Loucy (cell line): ENCODE results near the gene RXRA.

Experiments used
- H2AFZ ChIP-seq: fragments of 200-600 bp; sonication (generic); 2 replicates; pipeline ENCODE4 v1.6.0; 2016; ENCODE audit warnings: antibody characterized with exemption, mild to moderate bottlenecking, low read length, moderate library complexity
- H3F3A ChIP-seq: fragments of 200-600 bp; 2 replicates; pipeline ENCODE4 v1.6.0; 2016; ENCODE audit warnings: antibody characterized with exemption, low read depth, mild to moderate bottlenecking
- H3K27me3 ChIP-seq: fragments of 200-600 bp; sonication (generic); 2 replicates; pipeline ENCODE4 v1.6.1; 2014; ENCODE audit warnings: low read length, mild to moderate bottlenecking; ENCODE audit not compliant: insufficient read depth, poor library complexity, severe bottlenecking
- H3K36me3 ChIP-seq: fragments of 200-600 bp; sonication (generic); 2 replicates; pipeline ENCODE4 v1.6.1; 2016; ENCODE audit warnings: low read length; ENCODE audit not compliant: insufficient read depth
- H3K4me1 ChIP-seq: fragments of 200-600 bp; sonication (generic); 2 replicates; pipeline ENCODE4 v1.5.1; 2014; ENCODE audit warnings: low read length, mild to moderate bottlenecking; ENCODE audit not compliant: insufficient read depth, poor library complexity, severe bottlenecking
- H3K4me2 ChIP-seq: fragments of 200-600 bp; sonication (generic); 2 replicates; pipeline ENCODE4 v1.6.0; 2014; ENCODE audit warnings: antibody characterized with exemption, low read length, low read depth, mild to moderate bottlenecking; ENCODE audit not compliant: poor library complexity, severe bottlenecking
- H3K4me3 ChIP-seq: fragments of 200-600 bp; sonication (generic); 2 replicates; pipeline ENCODE4 v1.5.1; 2014; ENCODE audit warnings: low read length, mild to moderate bottlenecking, mixed read lengths; ENCODE audit not compliant: poor library complexity, severe bottlenecking
- H3K79me2 ChIP-seq: fragments of 200-600 bp; sonication (generic); 2 replicates; pipeline ENCODE4 v1.6.1; 2014; ENCODE audit warnings: low read length; ENCODE audit not compliant: insufficient read depth
- H3K9ac ChIP-seq: fragments of 200-600 bp; sonication (generic); 2 replicates; pipeline ENCODE4 v1.6.0; 2014; ENCODE audit warnings: mild to moderate bottlenecking, low read depth, low read length, moderate library complexity; ENCODE audit not compliant: poor library complexity, severe bottlenecking
- H3K9me2 ChIP-seq: fragments of 200-600 bp; sonication (generic); replicated peaks from 2 replicates; pipeline ENCODE4 v1.6.1; 2016; ENCODE audit warnings: low read depth, low read length, mixed read lengths
- H3K9me3 ChIP-seq: fragments of 200-600 bp; sonication (generic); 2 replicates; pipeline ENCODE4 v1.6.1; 2014; ENCODE audit warnings: mild to moderate bottlenecking, antibody characterized with exemption, low read length, low read depth; ENCODE audit not compliant: insufficient read depth
- H4K20me1 ChIP-seq: fragments of 200-600 bp; sonication (generic); 2 replicates; pipeline ENCODE4 v1.6.0; 2014; ENCODE audit warnings: antibody characterized with exemption, low read length, mild to moderate bottlenecking; ENCODE audit not compliant: insufficient read depth, poor library complexity, severe bottlenecking
- CTCF ChIP-seq: fragments of 200-600 bp; sonication (generic); conservative IDR thresholded peaks from 2 replicates; pipeline ENCODE4 v1.5.1; 2014; ENCODE audit warnings: mild to moderate bottlenecking, antibody characterized with exemption, low read length
- EZH2phosphoT487 ChIP-seq: fragments of 200-600 bp; IDR thresholded peaks from 2 replicates; pipeline ENCODE4 v1.6.1; 2018; ENCODE audit warnings: antibody characterized with exemption, mild to moderate bottlenecking, moderate library complexity, borderline replicate concordance

Gene RXRA

GRCh38 chr9:134294153-134295071, 31.8 kb upstream of the RXRA start:
- TF ChIP-seq CTCF, result no peak

GRCh38 chr9:134295101-134295745, 31.0 kb upstream of the RXRA start:
- H3K4me1 ChIP-seq, result no peaks in the 10 kb centered on the region
- H3K4me3 ChIP-seq, result no peak overlapping the region
- H3K9me2 ChIP-seq, result no peaks in the 10 kb centered on the region
- H4K20me1 ChIP-seq, result no peaks in the 10 kb centered on the region
- no peak overlapping the region for H3K9ac ChIP-seq
- no peak overlapping the region for H2AFZ ChIP-seq
- H3K9me3 ChIP-seq, result no peaks in the 10 kb centered on the region
- H3K36me3 ChIP-seq, result no peaks in the 10 kb centered on the region
- H3F3A ChIP-seq, result no peaks in the 10 kb centered on the region
- H3K79me2 ChIP-seq, result no peaks in the 10 kb centered on the region
- no peaks in the 10 kb centered on the region for H3K27me3 ChIP-seq
- H3K4me2 ChIP-seq, result no peak overlapping the region
- TF ChIP-seq CTCF (no peak), EZH2phosphoT487 (no peak)

More at GRCh38 chr9:134294153-134295071, 31.8 kb upstream of the RXRA start:
- Histone ChIP-seq H3F3A (no peaks in the 10 kb centered on the region), H3K9me2 (no peaks in the 10 kb centered on the region), H3K4me1 (no peaks in the 10 kb centered on the region), H3K36me3 (no peaks in the 10 kb centered on the region), H3K4me2 (no peak overlapping the region), H2AFZ (no peak overlapping the region), H3K4me3 (no peak overlapping the region), H3K79me2 (no peaks in the 10 kb centered on the region), H4K20me1 (no peaks in the 10 kb centered on the region), H3K9ac (no peak overlapping the region), H3K27me3 (no peaks in the 10 kb centered on the region), H3K9me3 (no peaks in the 10 kb centered on the region)

- Histone ChIP-seq H2AFZ (no peak overlapping the region), H3K27me3 (no peaks in the 10 kb centered on the region), H3K9me2 (no peaks in the 10 kb centered on the region)
These were observed 30.5 kb upstream of the RXRA start for GRCh38 chr9:134295746-134296250.

More at GRCh38 chr9:134295746-134296250, 30.5 kb upstream of the RXRA start:
- no peaks in the 10 kb centered on the region for H3K79me2 ChIP-seq
- TF ChIP-seq CTCF (no peak), EZH2phosphoT487 (no peak)
- no peaks in the 10 kb centered on the region for H3K36me3 ChIP-seq
- no peak overlapping the region for H3K9ac ChIP-seq
- H4K20me1 ChIP-seq, result no peaks in the 10 kb centered on the region
- H3K4me2 ChIP-seq, result no peak overlapping the region
- no peak overlapping the region for H3K4me3 ChIP-seq
- H3F3A ChIP-seq, result no peaks in the 10 kb centered on the region
- no peaks in the 10 kb centered on the region for H3K9me3 ChIP-seq
- H3K4me1 ChIP-seq, result no peaks in the 10 kb centered on the region
